Measurements from ENCODE around the gene NXN.
"Not testable (repeated sequence)": the region's sequence is repeated elsewhere in the genome, so short reads cannot be mapped to it uniquely, and the experiment has no call there.

Gene NXN

DNA sequence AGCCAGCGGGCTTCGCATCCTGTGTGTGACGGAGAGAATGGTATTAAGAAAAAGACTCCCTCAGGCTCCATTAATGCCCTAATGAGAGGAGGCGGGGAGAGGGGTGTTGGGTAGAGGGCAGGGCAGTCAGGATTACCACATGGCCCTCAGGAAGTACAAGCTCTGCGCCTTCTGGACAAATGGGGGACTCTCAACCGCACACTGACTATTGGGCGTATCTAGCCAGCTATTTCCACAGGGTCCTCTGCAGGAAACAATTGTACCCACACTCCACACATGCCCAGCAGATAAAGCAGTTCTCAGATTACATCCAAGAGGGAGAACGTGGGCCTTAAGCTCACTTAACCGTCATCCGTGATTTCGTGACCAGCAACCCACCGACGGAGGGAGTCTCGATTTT, 14.7 kb downstream of the NXN start:
- Mint-ChIP-seq H3K27ac (no peak overlapping the region), H3K27me3 (peaks cover 46% of the 10 kb centered on the region), H3K4me3 (no peak overlapping the region), H3K9me3 (no peaks in the 10 kb centered on the region), H3K4me1 (no peaks in the 10 kb centered on the region), H3K36me3 (no peaks in the 10 kb centered on the region)
- CTCF ChIA-PET: interaction anchor here (0.8 kb wide), 1 partner anchor 337 kb away, joined by 3 read pairs; no protein-coding TSS in a partner anchor
- no peak for DNase-seq

- DNase-seq: no peak
- CTCF ChIA-PET: no interaction called here
- Mint-ChIP-seq H3K4me1 (no peaks in the 10 kb centered on the region), H3K36me3 (no peaks in the 10 kb centered on the region), H3K27ac (no peak overlapping the region), H3K9me3 (no peaks in the 10 kb centered on the region), H3K4me3 (no peak overlapping the region), H3K27me3 (peaks cover 27% of the 10 kb centered on the region)
These were observed 16.9 kb downstream of the NXN start for GRCh38 chr17:962670-963069.

DNA sequence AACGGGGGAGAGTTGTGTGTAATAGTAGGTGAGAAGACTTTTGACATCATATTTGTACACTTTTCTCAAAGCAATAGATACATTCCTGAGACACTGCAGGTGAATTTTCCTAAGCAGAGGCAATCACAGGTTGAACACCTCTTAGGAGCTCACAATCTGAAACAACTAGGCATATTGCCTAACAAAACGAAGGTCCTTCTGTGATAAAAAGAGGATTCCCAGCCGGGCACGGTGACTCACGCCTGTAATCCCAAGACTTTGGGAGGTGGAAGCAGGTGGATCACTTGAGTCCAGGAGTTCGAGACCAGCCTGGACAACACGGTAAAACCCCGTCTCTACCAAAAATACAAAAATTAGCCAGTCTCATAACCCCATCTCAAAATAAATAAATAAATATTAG, 17.4 kb downstream of the NXN start:
- Mint-ChIP-seq H3K4me3 (no peak overlapping the region), H3K27me3 (peaks cover 30% of the 10 kb centered on the region), H3K9me3 (no peaks in the 10 kb centered on the region), H3K36me3 (no peaks in the 10 kb centered on the region), H3K27ac (no peak overlapping the region), H3K4me1 (no peaks in the 10 kb centered on the region)
- CTCF ChIA-PET: no interaction called here
- DNase-seq: no peak

DNA sequence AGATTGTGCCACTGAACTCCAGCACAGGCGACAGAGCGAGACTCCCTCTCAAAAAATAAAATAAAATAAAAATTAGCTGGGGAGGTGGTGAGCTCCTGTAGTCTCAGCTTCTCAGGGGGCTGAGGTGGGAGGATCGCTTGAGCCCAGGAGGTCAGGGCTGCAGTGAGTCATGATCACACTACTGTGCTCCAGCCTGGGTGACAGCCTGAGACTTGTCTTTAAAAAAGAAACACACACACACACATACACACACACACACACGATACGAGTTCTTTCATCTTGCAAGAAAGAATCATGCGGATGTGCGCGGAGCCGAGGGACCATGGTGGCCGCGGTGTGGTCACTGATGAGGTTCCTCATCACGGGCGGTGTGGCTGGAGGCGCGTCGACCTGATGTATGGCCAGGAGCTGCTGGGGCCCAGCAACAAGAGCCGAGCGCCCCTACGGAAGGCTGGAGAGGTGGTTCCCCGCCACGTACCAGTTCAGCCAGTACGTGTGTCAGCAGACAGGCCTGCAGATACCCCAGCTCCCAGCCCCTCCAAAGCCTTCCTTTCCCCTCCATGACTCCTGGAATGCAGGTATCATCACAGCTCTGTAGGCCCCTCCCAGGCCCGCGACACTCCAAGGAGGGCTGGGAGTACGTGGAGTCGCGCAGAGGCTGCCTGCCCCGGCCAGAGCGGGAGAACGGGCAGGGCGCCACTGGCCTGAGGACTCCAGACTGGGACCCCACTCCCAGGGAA, 20.7 kb downstream of the NXN start:
- Mint-ChIP-seq H3K9me3 (no peaks in the 10 kb centered on the region), H3K36me3 (no peaks in the 10 kb centered on the region), H3K27me3 (peaks cover 18% of the 10 kb centered on the region), H3K4me3 (no peak overlapping the region), H3K27ac (no peak overlapping the region), H3K4me1 (no peaks in the 10 kb centered on the region)
- CTCF ChIA-PET: no interaction called here
- DNase-seq: no peak

- Mint-ChIP-seq H3K9me3 (no peaks in the 10 kb centered on the region), H3K36me3 (no peaks in the 10 kb centered on the region), H3K4me3 (no peak overlapping the region), H3K27ac (no peak overlapping the region), H3K27me3 (peaks cover 23% of the 10 kb centered on the region), H3K4me1 (no peaks in the 10 kb centered on the region)
- no peak for DNase-seq
- CTCF ChIA-PET: no interaction called here
These were observed 21.6 kb downstream of the NXN start for GRCh38 chr17:957856-958421.

DNA sequence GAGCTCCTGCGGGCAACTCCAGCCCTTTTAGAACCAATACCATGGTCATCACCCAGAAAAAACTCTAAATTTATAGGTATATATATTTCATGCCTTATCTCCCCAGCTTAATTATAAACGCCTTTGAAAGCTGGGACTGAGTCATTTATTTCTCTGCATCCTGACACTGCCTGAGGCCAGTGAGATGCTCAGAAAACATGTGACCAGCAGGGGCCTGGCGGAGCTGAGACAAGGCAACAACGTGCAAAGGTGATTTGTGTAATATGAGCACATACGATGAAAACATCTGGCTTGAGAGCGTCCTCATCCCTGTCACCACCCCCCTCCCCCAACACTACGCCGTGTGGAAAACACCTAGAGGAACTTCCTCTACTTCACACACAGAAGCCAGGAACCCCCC, 22.7 kb downstream of the NXN start:
- H3K9me3 Mint-ChIP-seq: no peaks in the 10 kb centered on the region
- no peak overlapping the region for H3K4me3 Mint-ChIP-seq
- peaks cover 21% of the 10 kb centered on the region for H3K27me3 Mint-ChIP-seq
- H3K4me1 Mint-ChIP-seq: no peaks in the 10 kb centered on the region
- CTCF ChIA-PET: no interaction called here
- H3K27ac Mint-ChIP-seq: no peak overlapping the region
- no peaks in the 10 kb centered on the region for H3K36me3 Mint-ChIP-seq
- no peak for DNase-seq

DNA sequence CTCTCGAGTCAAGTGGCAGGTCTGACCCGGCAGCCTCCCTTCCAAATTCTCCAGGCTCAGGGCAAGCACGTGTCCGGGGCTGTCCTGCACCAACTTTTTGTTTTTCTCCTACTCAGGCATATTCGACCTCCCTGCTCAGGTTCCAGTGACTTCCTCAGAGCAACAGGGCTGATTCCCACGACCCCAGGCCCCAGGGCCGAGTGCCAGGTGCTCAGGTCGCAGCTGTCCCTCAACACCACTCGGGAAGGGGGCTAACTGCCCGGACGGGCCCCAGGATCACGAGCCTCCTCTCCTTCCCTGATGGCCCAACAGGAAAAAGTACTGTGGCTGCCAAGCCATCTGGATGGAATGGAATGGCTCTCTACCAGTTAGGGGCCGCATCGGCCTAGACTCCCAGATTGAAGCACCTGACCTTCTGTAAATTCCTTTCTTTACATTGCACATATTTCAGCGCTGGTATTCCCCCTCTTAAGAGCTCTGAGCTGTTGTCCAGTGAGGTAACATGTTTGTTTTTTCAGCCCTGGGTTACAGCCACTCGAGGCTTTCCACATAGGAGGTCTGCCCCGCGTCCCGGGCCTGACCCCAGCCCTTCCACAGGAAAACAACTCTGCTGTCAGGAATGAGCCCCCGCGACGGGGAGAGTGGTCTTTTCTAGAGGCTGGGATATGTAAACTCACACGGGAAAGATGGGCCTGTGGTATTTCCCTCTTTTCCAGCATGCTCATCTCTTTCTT, 25.0 kb downstream of the NXN start:
- Mint-ChIP-seq H3K9me3 (no peaks in the 10 kb centered on the region), H3K36me3 (no peaks in the 10 kb centered on the region), H3K4me3 (no peak overlapping the region), H3K27me3 (peaks cover 44% of the 10 kb centered on the region), H3K4me1 (no peaks in the 10 kb centered on the region), H3K27ac (no peak overlapping the region)
- CTCF ChIA-PET: no interaction called here
- no peak for DNase-seq

- Mint-ChIP-seq H3K4me3 (no peak overlapping the region), H3K36me3 (no peaks in the 10 kb centered on the region), H3K9me3 (no peaks in the 10 kb centered on the region), H3K27me3 (peaks cover 44% of the 10 kb centered on the region), H3K27ac (no peak overlapping the region), H3K4me1 (no peaks in the 10 kb centered on the region)
- CTCF ChIA-PET: no interaction called here
- DNase-seq: no peak
These were observed 25.8 kb downstream of the NXN start for GRCh38 chr17:953767-954166.

- CTCF ChIA-PET, H3K9me3 Mint-ChIP-seq, H3K27ac Mint-ChIP-seq, H3K4me3 Mint-ChIP-seq, H3K4me1 Mint-ChIP-seq, DNase-seq, H3K36me3 Mint-ChIP-seq: not testable (repeated sequence)
- peaks cover 41% of the 10 kb centered on the region for H3K27me3 Mint-ChIP-seq
These were observed 27.0 kb downstream of the NXN start for GRCh38 chr17:952592-952991.

DNA sequence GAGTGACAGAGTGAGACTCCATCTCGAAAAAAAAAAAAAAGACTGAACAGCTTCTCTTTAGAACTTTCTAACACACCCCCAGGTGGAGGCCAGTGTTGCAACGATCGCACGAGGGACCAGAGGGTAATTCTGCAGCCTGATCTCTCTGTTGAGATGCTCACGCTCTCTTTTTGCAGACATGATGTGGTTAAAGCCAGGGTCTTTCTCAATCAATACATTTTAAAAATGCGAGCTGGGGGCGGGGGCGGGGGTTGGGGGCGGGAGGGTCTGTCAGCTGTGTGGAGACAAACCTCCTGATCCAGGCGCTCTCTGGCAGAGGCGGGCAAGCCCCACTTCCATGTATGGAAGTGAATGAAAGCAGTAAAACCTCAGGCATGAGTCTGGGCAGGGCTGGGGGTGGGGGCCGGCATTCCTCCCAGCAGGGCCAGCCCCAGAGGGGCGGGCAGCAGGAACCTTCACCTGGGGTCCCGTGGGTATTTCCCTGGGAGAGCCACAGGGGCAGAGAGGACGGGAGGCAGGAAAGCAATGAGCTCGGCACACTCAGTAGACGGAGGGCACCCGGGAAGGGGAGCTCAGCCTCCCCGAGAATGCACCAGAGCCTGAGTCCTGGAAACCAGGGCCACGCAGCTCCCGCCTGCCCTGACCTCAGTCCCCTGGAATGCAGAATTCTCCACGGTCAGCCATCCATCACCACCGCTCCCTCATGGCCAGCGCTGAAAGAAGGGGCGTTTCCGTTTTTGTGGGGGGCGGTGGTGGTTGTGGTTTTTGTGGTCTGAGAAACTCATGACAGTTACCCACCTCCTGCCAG, 28.0 kb downstream of the NXN start:
- Mint-ChIP-seq H3K4me1 (no peaks in the 10 kb centered on the region), H3K27me3 (peaks cover 40% of the 10 kb centered on the region), H3K9me3 (no peaks in the 10 kb centered on the region), H3K36me3 (no peaks in the 10 kb centered on the region), H3K4me3 (no peak overlapping the region), H3K27ac (no peak overlapping the region)
- no peak for DNase-seq
- CTCF ChIA-PET: no interaction called here

DNA sequence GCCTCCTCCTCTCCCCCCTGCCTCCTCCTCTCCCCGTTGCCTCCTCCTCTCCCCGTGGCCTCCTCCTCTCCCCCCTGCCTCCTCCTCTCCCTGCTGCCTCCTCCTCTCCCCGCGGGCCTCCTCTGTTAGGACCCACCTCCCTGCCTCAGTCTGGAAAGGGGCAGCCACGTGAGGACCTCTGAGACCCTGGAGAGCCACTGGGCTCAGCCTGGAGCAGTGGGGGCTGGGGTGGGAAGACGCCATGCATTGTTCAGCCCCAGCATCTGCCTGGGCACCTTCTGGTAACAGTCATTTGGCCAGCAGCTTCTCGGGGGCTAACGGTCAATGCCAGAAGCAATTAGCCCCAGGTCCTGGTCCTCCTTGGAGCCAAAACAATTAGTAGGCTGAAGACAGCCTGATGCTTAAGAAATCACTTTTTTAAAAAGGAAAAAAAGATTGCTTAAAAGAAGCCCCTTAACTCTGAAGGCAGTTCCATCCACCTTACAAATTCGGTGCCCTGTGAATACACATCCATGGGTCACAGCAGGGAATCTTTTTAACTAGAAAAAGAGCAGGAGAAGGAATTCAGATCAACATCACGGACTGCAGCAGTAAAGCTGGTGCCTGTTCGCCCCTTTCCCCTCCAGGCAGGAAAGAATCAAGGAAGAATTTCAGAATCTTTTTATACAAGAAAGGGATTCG, 29.8 kb downstream of the NXN start:
- Mint-ChIP-seq H3K4me1 (no peaks in the 10 kb centered on the region), H3K27me3 (peaks cover 46% of the 10 kb centered on the region), H3K36me3 (no peaks in the 10 kb centered on the region), H3K27ac (no peak overlapping the region), H3K9me3 (no peaks in the 10 kb centered on the region), H3K4me3 (no peak overlapping the region)
- CTCF ChIA-PET: no interaction called here
- no peak for DNase-seq

DNA sequence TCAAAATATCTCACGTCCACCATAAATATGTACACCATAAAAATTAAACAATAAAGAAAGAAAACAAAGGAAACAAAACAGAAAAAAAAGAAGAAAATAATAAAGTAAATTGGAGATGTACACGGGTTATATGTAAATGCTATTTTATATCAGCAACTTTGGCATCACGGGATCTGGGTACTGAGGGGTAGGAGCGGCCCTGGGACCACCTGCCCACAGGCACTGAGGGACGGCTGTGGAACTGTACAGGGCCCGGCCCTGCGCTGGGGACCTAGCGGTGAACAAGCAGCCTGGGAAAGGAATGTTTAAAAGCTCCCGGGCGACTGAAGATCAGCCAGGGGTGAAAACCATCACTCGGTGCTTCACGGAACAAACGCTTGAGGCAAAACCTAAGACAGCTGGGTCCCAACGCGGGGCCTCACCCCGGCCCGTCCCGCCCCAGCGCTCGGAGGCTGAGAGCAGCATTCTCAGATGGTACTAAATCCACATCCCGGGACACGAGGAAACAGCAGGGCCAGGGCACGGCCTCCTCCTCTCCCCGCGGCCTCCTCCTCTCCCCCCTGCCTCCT, 31.2 kb downstream of the NXN start:
- no peak overlapping the region for H3K4me3 Mint-ChIP-seq
- CTCF ChIA-PET: no interaction called here
- no peak for DNase-seq
- no peak overlapping the region for H3K27ac Mint-ChIP-seq
- no peaks in the 10 kb centered on the region for H3K9me3 Mint-ChIP-seq
- H3K4me1 Mint-ChIP-seq: no peaks in the 10 kb centered on the region
- no peaks in the 10 kb centered on the region for H3K36me3 Mint-ChIP-seq
- peaks cover 42% of the 10 kb centered on the region for H3K27me3 Mint-ChIP-seq

- H3K9me3 Mint-ChIP-seq: no peaks in the 10 kb centered on the region
- no peaks in the 10 kb centered on the region for H3K36me3 Mint-ChIP-seq
- H3K27me3 Mint-ChIP-seq: peaks cover 35% of the 10 kb centered on the region
- no peaks in the 10 kb centered on the region for H3K4me1 Mint-ChIP-seq
- CTCF ChIA-PET: no interaction called here
- H3K27ac Mint-ChIP-seq: no peak overlapping the region
- no peak overlapping the region for H3K4me3 Mint-ChIP-seq
- no peak for DNase-seq
These were observed 32.9 kb downstream of the NXN start for GRCh38 chr17:946510-947236.

Data from activated naive CD4-positive, alpha-beta T cell treated with anti-CD3 and anti-CD28 coated beads, Interleukin-2, amount 10 ng/mL, durations not matched to agents 7 days and 5 days (primary cell).